ENCODE results near the gene DNAJC3. TPM values are rescaled to one million over a fixed set of nuclear protein-coding genes. Genes with fewer than 3 reads are reported as not detected.
"Not testable (repeated sequence)": the region's sequence is repeated elsewhere in the genome, so short reads cannot be mapped to it uniquely, and the experiment has no call there.

The DNAJC3 gene
- total and polyA plus RNA-seq, 2 of the 13 experiments (the other 11 are each of a cell fraction or from before 2014, with no cell fraction given) = 10.4 to 48.2 TPM

- H3K9ac ChIP-seq (ENCODE audit: insufficient read depth, low read depth, low read length); H3K4me3 ChIP-seq (replicated peaks in 1 of 3; ENCODE audit: insufficient read depth in 1 of 3, low read depth in 2 of 3, low read length in 3 of 3); DNase-seq (ENCODE audit: low spot score); H2AFZ ChIP-seq (ENCODE audit: low read length); H3K4me1 ChIP-seq (ENCODE audit: insufficient read depth, low read length); H4K20me1 ChIP-seq (ENCODE audit: insufficient read depth, low read length); H3K4me2 ChIP-seq (ENCODE audit: low read depth, low read length); H3K27me3 ChIP-seq (ENCODE audit: control insufficient read depth in 1 of 2, insufficient read depth in 2 of 2, low read length in 2 of 2); BruUV-seq (replicated peaks); in situ Hi-C loops (cut with HindIII; ENCODE audit: extremely low pct_ligation_motif_present, low pct_unique_long_range_greater_than_20kb); FAIRE-seq; CTCF ChIA-PET (ENCODE audit: low intra/inter-chr PET ratio, low total read pairs); H3K36me3 ChIP-seq (replicated peaks in 1 of 2; ENCODE audit: control insufficient read depth in 1 of 2, insufficient read depth in 2 of 2, low read length in 2 of 2); H3K9me3 ChIP-seq (ENCODE audit: low read length); POLR2A ChIA-PET; H3K27ac ChIP-seq (ENCODE audit: extremely low read length, insufficient read depth, low read length); ATAC-seq; H3K79me2 ChIP-seq (ENCODE audit: insufficient read depth, low read length): not testable (repeated sequence)
- 100% methylated on average over 1 of the region's 1 CpG for WGBS (ENCODE audit: low lambda C conversion rate)
- intact Hi-C loops (cut with micrococcal nuclease; ENCODE audit: unreplicated experiment) = loop anchor here (10.0 kb wide), 1 partner anchor 107 kb away; the partner anchor contains the start of gene DNAJC3
Measured at GRCh38 chr13:95781940-95782339, 105.0 kb downstream of the DNAJC3 start.

- Histone ChIP-seq H2AFZ (ENCODE audit: low read length) (no peak overlapping the region), H3K36me3 (replicated peaks in 1 of 2; ENCODE audit: control insufficient read depth in 1 of 2, insufficient read depth in 2 of 2, low read length in 2 of 2) (peaks cover 5 to 17% of the 10 kb centered on the region in 2 experiments; a peak in 3 of 5 replicates), H3K4me3 (replicated peaks in 1 of 3; ENCODE audit: insufficient read depth in 1 of 3, low read depth in 2 of 3, low read length in 3 of 3) (no peak overlapping the region), H3K4me1 (ENCODE audit: insufficient read depth, low read length) (no peaks in the 10 kb centered on the region), H3K27me3 (ENCODE audit: control insufficient read depth in 1 of 2, insufficient read depth in 2 of 2, low read length in 2 of 2) (no peaks in the 10 kb centered on the region), H3K9ac (ENCODE audit: insufficient read depth, low read depth, low read length) (no peak overlapping the region), H4K20me1 (ENCODE audit: insufficient read depth, low read length) (no peaks in the 10 kb centered on the region), H3K27ac (ENCODE audit: extremely low read length, insufficient read depth, low read length) (no peak overlapping the region), H3K4me2 (ENCODE audit: low read depth, low read length) (no peak overlapping the region), H3K79me2 (ENCODE audit: insufficient read depth, low read length) (no peaks in the 10 kb centered on the region), H3K9me3 (ENCODE audit: low read length) (no peaks in the 10 kb centered on the region)
- no peak for DNase-seq (ENCODE audit: low spot score)
- no peak for FAIRE-seq
- WGBS (ENCODE audit: low lambda C conversion rate) = 90% methylated on average over 3 of the region's 5 CpGs
- intact Hi-C loops (cut with micrococcal nuclease; ENCODE audit: unreplicated experiment) (loop anchor here (10.0 kb wide), 1 partner anchor 109 kb away; the partner anchor contains the start of gene DNAJC3), in situ Hi-C loops (cut with HindIII; ENCODE audit: extremely low pct_ligation_motif_present, low pct_unique_long_range_greater_than_20kb) (no loop called here)
- POLR2A ChIA-PET = no interaction called here
- CTCF ChIA-PET (ENCODE audit: low intra/inter-chr PET ratio, low total read pairs) = no interaction called here
- ATAC-seq = no peak
- BruUV-seq (replicated peaks) = no TSS peak
- TF ChIP-seq SCMH1 (CRISPR knock-in tag; IDR thresholded peaks at IDR 0.05; ENCODE audit: borderline replicate concordance) (no peak), KAT7 (CRISPR knock-in tag; IDR thresholded peaks at IDR 0.05; ENCODE audit: borderline replicate concordance) (no peak), CREB1 (IDR thresholded peaks at IDR 0.05) (no peak), CREB1 (CRISPR knock-in tag; IDR thresholded peaks at IDR 0.05) (no peak), ZNF564 (CRISPR knock-in tag; IDR thresholded peaks at IDR 0.05) (no peak), CENPT (CRISPR knock-in tag; IDR thresholded peaks at IDR 0.05; ENCODE audit: low read depth) (no peak), KAT8 (CRISPR knock-in tag; IDR thresholded peaks at IDR 0.05) (no peak), KIAA2018 (CRISPR knock-in tag; IDR thresholded peaks at IDR 0.05; ENCODE audit: borderline replicate concordance) (no peak), RBM39 (IDR thresholded peaks at IDR 0.05; ENCODE audit: low read depth, low read length, poor library complexity, severe bottlenecking) (no peak), BHLHE40 (IDR thresholded peaks at IDR 0.05; ENCODE audit: low read length) (no peak), KDM2A (CRISPR knock-in tag; IDR thresholded peaks at IDR 0.05; ENCODE audit: borderline replicate concordance, low read depth) (no peak), ELF4 (CRISPR knock-in tag; IDR thresholded peaks at IDR 0.05; ENCODE audit: borderline replicate concordance) (no peak)
Measured at GRCh38 chr13:95783747-95784146, 106.8 kb downstream of the DNAJC3 start.
